Stimulated activated CD4-positive, alpha-beta T cell treated with anti-CD3 and anti-CD28 coated beads, Interleukin-15, amount 100 ng/mL, for 1 hour (primary cell): ENCODE results near the gene SLC27A6.
"Not testable (repeated sequence)": the region's sequence is repeated elsewhere in the genome, so short reads cannot be mapped to it uniquely, and the experiment has no call there.

Experiments used
- DNase-seq, 2 donors: peaks; one replicate each; pipeline ENCODE4 v3.0.0-alpha.2; 2020; ENCODE audit warnings: low read depth in 1 of 2, low spot score in 1 of 2

SLC27A6 gene

GRCh38 chr5:128965011-128965637, at the start of gene SLC27A6:
Gene SLC27A6, plus strand, starts transcription at chr5:128965488. Its CDS starts 650 bp downstream, at chr5:128966138.
- no peak for DNase-seq

GRCh38 chr5:128919542-128919941, 45.7 kb upstream of the SLC27A6 start:
- no peak for DNase-seq

- no peak for DNase-seq
Observed at GRCh38 chr5:128920345-128921215, 44.7 kb upstream of the SLC27A6 start.

- DNase-seq: no peak
Observed at GRCh38 chr5:128924299-128924698, 41.0 kb upstream of the SLC27A6 start.

GRCh38 chr5:128925973-128926372, 39.3 kb upstream of the SLC27A6 start:
- no peak for DNase-seq

- no peak for DNase-seq
Observed at GRCh38 chr5:128927644-128928043, 37.6 kb upstream of the SLC27A6 start.

GRCh38 chr5:128932232-128932631, 33.1 kb upstream of the SLC27A6 start:
- not testable (repeated sequence) for DNase-seq

GRCh38 chr5:128943100-128943499, 22.2 kb upstream of the SLC27A6 start:
- not testable (repeated sequence) for DNase-seq

- DNase-seq: no peak
Observed at GRCh38 chr5:128949847-128950546, 15.3 kb upstream of the SLC27A6 start.

- not testable (repeated sequence) for DNase-seq
Observed at GRCh38 chr5:128951301-128951700, 14.0 kb upstream of the SLC27A6 start.

- no peak for DNase-seq
Observed at GRCh38 chr5:128956164-128956563, 9.1 kb upstream of the SLC27A6 start.

- no peak for DNase-seq
Observed at GRCh38 chr5:128962211-128962610, 3.1 kb upstream of the SLC27A6 start.

- no peak for DNase-seq
Observed at GRCh38 chr5:128965638-128966302, 482 bp downstream of the SLC27A6 start.

- no peak for DNase-seq
Observed at GRCh38 chr5:128966375-128966774, 1.1 kb downstream of the SLC27A6 start.

- DNase-seq: no peak
Observed at GRCh38 chr5:128966846-128967245, 1.6 kb downstream of the SLC27A6 start.

GRCh38 chr5:128973244-128973643, 8.0 kb downstream of the SLC27A6 start:
- DNase-seq: no peak

- DNase-seq: no peak
Observed at GRCh38 chr5:128974567-128974966, 9.3 kb downstream of the SLC27A6 start.

GRCh38 chr5:128979761-128980160, 14.5 kb downstream of the SLC27A6 start:
- DNase-seq: no peak

- no peak for DNase-seq
Observed at GRCh38 chr5:128980917-128981316, 15.6 kb downstream of the SLC27A6 start.

- DNase-seq: no peak
Observed at GRCh38 chr5:128984480-128984879, 19.2 kb downstream of the SLC27A6 start.

- no peak for DNase-seq
Observed at GRCh38 chr5:128988476-128988875, 23.2 kb downstream of the SLC27A6 start.
